CD4-positive, CD25-positive, alpha-beta regulatory T cell (primary cell): ENCODE data around the gene TBC1D3D. TPM values are rescaled to one million over a fixed set of nuclear protein-coding genes. Genes with fewer than 3 reads are reported as not detected.
"Not testable (repeated sequence)": the region's sequence is repeated elsewhere in the genome, so short reads cannot be mapped to it uniquely, and the experiment has no call there.

Experiments
- ATAC-seq, 2 donors: fragments of 150-1000 bp; cut with Tn5 transposase; one replicate each; pipeline ENCODE4 v1.10.0; 2021; ENCODE audit warnings: low read depth in 2 of 2, moderate number of reproducible peaks in 2 of 2, moderate library complexity in 1 of 2
- DNase-seq, 3 donors: peaks; one replicate each; pipeline versions ENCODE4 v3.0.0 to v3.0.0-alpha.2; 2012 to 2022; ENCODE audit warnings: mixed read lengths in 1 of 3
- H3K27ac ChIP-seq: one replicate; pipeline ENCODE4 v1.7.0; 2013; ENCODE audit warnings: mild to moderate bottlenecking, low read length; ENCODE audit not compliant: insufficient read depth, poor library complexity, severe bottlenecking
- H3K27me3 ChIP-seq: one replicate; pipeline ENCODE4 v1.7.0; 2013; ENCODE audit warnings: low read length; ENCODE audit not compliant: control insufficient read depth, insufficient read depth
- H3K36me3 ChIP-seq: one replicate; pipeline ENCODE4 v1.7.0; 2013; ENCODE audit warnings: mild to moderate bottlenecking, low read length, moderate library complexity; ENCODE audit not compliant: control insufficient read depth, insufficient read depth
- H3K4me1 ChIP-seq: 2 replicates; pipeline ENCODE4 v1.7.0; 2013; ENCODE audit warnings: mild to moderate bottlenecking, low read length; ENCODE audit not compliant: insufficient read depth, control insufficient read depth, poor library complexity, severe bottlenecking
- H3K4me3 ChIP-seq: one replicate; pipeline ENCODE4 v1.7.0; 2013; ENCODE audit warnings: low read depth, mild to moderate bottlenecking, low read length, moderate library complexity
- H3K9me3 ChIP-seq, 2 experiments: 1 replicate in 1 of 2; 2 replicates in 1 of 2; pipeline ENCODE4 v1.7.0; 2013; ENCODE audit warnings: low read length in 2 of 2, mild to moderate bottlenecking in 1 of 2, moderate library complexity in 1 of 2; ENCODE audit not compliant: control insufficient read depth in 2 of 2
- H3K27ac Mint-ChIP-seq, 3 donors: one replicate each; pipeline ENCODE4 v1.8.0; 2020 to 2022; ENCODE audit warnings: mild to moderate bottlenecking in 3 of 3, mixed read lengths in 3 of 3, moderate library complexity in 2 of 3
- H3K27me3 Mint-ChIP-seq: one replicate; pipeline ENCODE4 v1.8.0; 2022; ENCODE audit warnings: mild to moderate bottlenecking, mixed read lengths
- H3K36me3 Mint-ChIP-seq: one replicate; pipeline ENCODE4 v1.8.0; 2020; ENCODE audit warnings: mixed read lengths
- H3K4me1 Mint-ChIP-seq, 4 donors: one replicate each; pipeline ENCODE4 v1.8.0; 2020 to 2022; ENCODE audit warnings: mixed read lengths in 4 of 4, mild to moderate bottlenecking in 1 of 4
- H3K4me3 Mint-ChIP-seq, 4 donors: one replicate each; pipeline ENCODE4 v1.8.0; 2020 to 2022; ENCODE audit warnings: mild to moderate bottlenecking in 4 of 4, mixed read lengths in 4 of 4, moderate library complexity in 3 of 4
- H3K9me3 Mint-ChIP-seq, 7 donors: one replicate each; pipeline ENCODE4 v1.8.0; 2020 to 2022; ENCODE audit warnings: mixed read lengths in 7 of 7, mild to moderate bottlenecking in 3 of 7, moderate library complexity in 2 of 7
- polyA plus RNA-seq, 4 donors: library from polyadenylated mRNA; unstranded; fragments of 300-500 nt; fragmentation: Illumina TruSeq; gene quantifications; one replicate each; pipeline ENCODE4 v1.2.3, GENCODE V29; 2021
- total RNA-seq: library from RNA; stranded (reverse); gene quantifications from one replicate; pipeline ENCODE4 v1.2.3, GENCODE V29; 2022

TBC1D3D gene
- total RNA-seq (7.4 TPM), polyA plus RNA-seq (under 1 TPM in 2 of 4 donors, not detected in 2; 0.09 to 0.24 TPM)

DNA sequence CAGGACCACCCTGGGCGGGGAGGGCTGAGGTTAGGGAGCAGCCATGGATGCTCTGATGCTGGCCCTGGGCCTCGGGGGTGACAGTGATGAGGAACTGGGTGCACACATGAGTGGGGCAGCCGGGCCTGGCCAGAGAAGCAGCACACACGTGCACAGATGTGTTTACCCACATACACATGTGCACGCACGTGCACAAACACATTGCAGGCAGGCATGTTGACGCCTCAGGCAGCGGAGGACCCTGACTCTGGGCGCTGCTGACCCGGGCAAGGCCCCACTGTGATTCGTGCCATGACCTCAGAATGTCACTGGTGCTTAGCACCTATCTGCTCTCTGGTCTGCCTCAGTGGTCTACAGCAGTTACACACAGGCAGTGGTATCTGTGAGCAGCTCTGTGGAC is at the start of gene TBC1D3D:
TBC1D3D (plus strand) TSS at position 301 of the 400 bp plus-strand sequence. CDS start 1,585 bp downstream, outside the sequence.
- not testable (repeated sequence) for DNase-seq, H3K4me3 ChIP-seq, H3K4me1 Mint-ChIP-seq, H3K36me3 ChIP-seq, H3K27me3 Mint-ChIP-seq, H3K27ac ChIP-seq, ATAC-seq, H3K27me3 ChIP-seq, H3K27ac Mint-ChIP-seq, H3K9me3 Mint-ChIP-seq, H3K4me3 Mint-ChIP-seq, H3K9me3 ChIP-seq, H3K4me1 ChIP-seq, H3K36me3 Mint-ChIP-seq

DNA sequence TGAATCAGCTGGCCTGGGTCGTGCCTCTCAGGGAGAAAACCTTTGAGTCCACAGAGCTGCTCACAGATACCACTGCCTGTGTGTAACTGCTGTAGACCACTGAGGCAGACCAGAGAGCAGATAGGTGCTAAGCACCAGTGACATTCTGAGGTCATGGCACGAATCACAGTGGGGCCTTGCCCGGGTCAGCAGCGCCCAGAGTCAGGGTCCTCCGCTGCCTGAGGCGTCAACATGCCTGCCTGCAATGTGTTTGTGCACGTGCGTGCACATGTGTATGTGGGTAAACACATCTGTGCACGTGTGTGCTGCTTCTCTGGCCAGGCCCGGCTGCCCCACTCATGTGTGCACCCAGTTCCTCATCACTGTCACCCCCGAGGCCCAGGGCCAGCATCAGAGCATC is 14.8 kb upstream of the TBC1D3D start, which contains the start of gene TBC1D3L:
TBC1D3L (minus strand) TSS at position 101 of the 400 bp plus-strand sequence. CDS start 1,540 bp downstream, outside the sequence.
- H3K4me3 Mint-ChIP-seq, H3K27ac Mint-ChIP-seq, H3K27ac ChIP-seq, H3K4me1 ChIP-seq, H3K9me3 ChIP-seq, H3K4me3 ChIP-seq, H3K4me1 Mint-ChIP-seq, H3K27me3 Mint-ChIP-seq, H3K27me3 ChIP-seq, ATAC-seq, H3K9me3 Mint-ChIP-seq, DNase-seq, H3K36me3 ChIP-seq, H3K36me3 Mint-ChIP-seq: not testable (repeated sequence)

Other genes starting within 250 kb of the TBC1D3D start
- not detected for gene TBC1D3K, start 79.6 kb upstream of the TBC1D3D start, total RNA-seq
- gene TBC1D3K, start 79.6 kb upstream of the TBC1D3D start, polyA plus RNA-seq, result not detected
- 16.0 TPM for gene TBC1D3L, start 14.9 kb upstream of the TBC1D3D start, total RNA-seq
- gene TBC1D3L, start 14.9 kb upstream of the TBC1D3D start, polyA plus RNA-seq, result under 1 TPM; 0.13 to 0.94 (median 0.53) TPM
- 2.0 TPM for gene TBC1D3C, start 64.7 kb downstream of the TBC1D3D start, total RNA-seq
- gene TBC1D3C, start 64.7 kb downstream of the TBC1D3D start, polyA plus RNA-seq, result not detected
- not detected for gene TBC1D3E, start 124.0 kb downstream of the TBC1D3D start, total RNA-seq
- gene TBC1D3E, start 124.0 kb downstream of the TBC1D3D start, polyA plus RNA-seq, result not detected
- not detected for gene TBC1D3, start 188.6 kb downstream of the TBC1D3D start, total RNA-seq
- gene TBC1D3, start 188.6 kb downstream of the TBC1D3D start, polyA plus RNA-seq, result not detected